Measurements from ENCODE around the gene SAP30.

Gene SAP30

GRCh38 chr4:173370477-173371291 is at the start of gene SAP30:
TSS of gene SAP30 (plus strand) at chr4:173370954. CDS start at chr4:173371183, 229 bp downstream.
- no peak for TF ChIP-seq CTCF (conservative IDR thresholded peaks at IDR 0.05; ENCODE audit: low read depth, low read length)
- peak; percentile 95 for DNase-seq (ENCODE audit: low read depth)
- H3K4me3 ChIP-seq (ENCODE audit: low read length) = peak within 1 kb of the TSS; percentile 91

GRCh38 chr4:173325007-173325736 is 45.6 kb upstream of the SAP30 start:
- no peak overlapping the region for H3K4me3 ChIP-seq (ENCODE audit: low read length)
- no peak for DNase-seq (ENCODE audit: low read depth)
- no peak for TF ChIP-seq CTCF (conservative IDR thresholded peaks at IDR 0.05; ENCODE audit: low read depth, low read length)

GRCh38 chr4:173328236-173328901 is 42.4 kb upstream of the SAP30 start:
- TF ChIP-seq CTCF (conservative IDR thresholded peaks at IDR 0.05; ENCODE audit: low read depth, low read length) = no peak
- no peak for DNase-seq (ENCODE audit: low read depth)
- H3K4me3 ChIP-seq (ENCODE audit: low read length) = no peak overlapping the region

GRCh38 chr4:173330590-173330989 is 40.2 kb upstream of the SAP30 start:
- no peak for TF ChIP-seq CTCF (conservative IDR thresholded peaks at IDR 0.05; ENCODE audit: low read depth, low read length)
- no peak for DNase-seq (ENCODE audit: low read depth)
- peak overlapping the region; percentile 16 for H3K4me3 ChIP-seq (ENCODE audit: low read length)

- TF ChIP-seq CTCF (conservative IDR thresholded peaks at IDR 0.05; ENCODE audit: low read depth, low read length) = no peak
- H3K4me3 ChIP-seq (ENCODE audit: low read length) = peak overlapping the region; percentile 95
- DNase-seq (ENCODE audit: low read depth) = no peak
Observed at GRCh38 chr4:173332021-173332487, 38.7 kb upstream of the SAP30 start.

- H3K4me3 ChIP-seq (ENCODE audit: low read length) = peak overlapping the region; percentile 95
- TF ChIP-seq CTCF (conservative IDR thresholded peaks at IDR 0.05; ENCODE audit: low read depth, low read length) = no peak
- no peak for DNase-seq (ENCODE audit: low read depth)
Observed at GRCh38 chr4:173332963-173333657, 37.6 kb upstream of the SAP30 start.

Measured in retinal pigment epithelial cell (primary cell).